Measurements from ENCODE around the gene ERGIC1.
A peak's percentile ranks its signal among the peaks of the same experiment; 100 is the strongest.

ERGIC1 gene

GRCh38 chr5:172926796-172927195, 92.7 kb downstream of the ERGIC1 start:
- no peak for DNase-seq

- no peak for DNase-seq
Observed at GRCh38 chr5:172929371-172929838, 95.4 kb downstream of the ERGIC1 start.

GRCh38 chr5:172931001-172931536, 97.0 kb downstream of the ERGIC1 start:
- DNase-seq: no peak

- peak; percentile 71 for DNase-seq
Observed at GRCh38 chr5:172932313-172933017, 98.4 kb downstream of the ERGIC1 start.

- no peak for DNase-seq
Observed at GRCh38 chr5:172933238-172933637, 99.2 kb downstream of the ERGIC1 start.

- DNase-seq: no peak
Observed at GRCh38 chr5:172935096-172935495, 101.0 kb downstream of the ERGIC1 start.

GRCh38 chr5:172936401-172936800, 102.3 kb downstream of the ERGIC1 start:
- DNase-seq: no peak

GRCh38 chr5:172939071-172939470, 105.0 kb downstream of the ERGIC1 start:
- DNase-seq: no peak

- no peak for DNase-seq
Observed at GRCh38 chr5:172939611-172940267, 105.7 kb downstream of the ERGIC1 start.

GRCh38 chr5:172940268-172941066, 106.4 kb downstream of the ERGIC1 start:
- no peak for DNase-seq

- no peak for DNase-seq
Observed at GRCh38 chr5:172941067-172941516, 107.0 kb downstream of the ERGIC1 start.

- no peak for DNase-seq
Observed at GRCh38 chr5:172942556-172942955, 108.5 kb downstream of the ERGIC1 start.

GRCh38 chr5:172943283-172943841, 109.3 kb downstream of the ERGIC1 start:
- DNase-seq: no peak

GRCh38 chr5:172943906-172944305, 109.9 kb downstream of the ERGIC1 start:
- DNase-seq: no peak

- DNase-seq: no peak
Observed at GRCh38 chr5:172944741-172945140, 110.7 kb downstream of the ERGIC1 start.

GRCh38 chr5:172945151-172945550, 111.1 kb downstream of the ERGIC1 start:
- no peak for DNase-seq

GRCh38 chr5:172946146-172946545, 112.1 kb downstream of the ERGIC1 start:
- DNase-seq: no peak

- no peak for DNase-seq
Observed at GRCh38 chr5:172949426-172949825, 115.4 kb downstream of the ERGIC1 start.

GRCh38 chr5:172950176-172950965, 116.3 kb downstream of the ERGIC1 start:
- no peak for DNase-seq

- DNase-seq: no peak
Observed at GRCh38 chr5:172951371-172952033, 117.5 kb downstream of the ERGIC1 start.

- DNase-seq: no peak
Observed at GRCh38 chr5:172952034-172952511, 118.0 kb downstream of the ERGIC1 start.

All from stimulated activated CD4-positive, alpha-beta T cell treated with anti-CD3 and anti-CD28 coated beads, Interleukin-1b, Interleukin-23, amount 100 ng/mL, for 48 hours (primary cell).